ENCODE data around the gene RNF144A. TPM values are rescaled to one million over a fixed set of nuclear protein-coding genes. Genes with fewer than 3 reads are reported as not detected.

The RNF144A gene
- polyA plus RNA-seq, 3 donors, result 0.30 to 0.68 (median 0.48) TPM

- Histone ChIP-seq H3K4me3 (replicated peaks in 1 of 3; ENCODE audit: low read depth in 2 of 3, low read length in 3 of 3) (no peak overlapping the region), H3K4me1 (ENCODE audit: control insufficient read depth in 1 of 2, insufficient read depth in 2 of 2, low read length in 2 of 2) (peaks cover 34 to 38% of the 10 kb centered on the region in 2 donors), H3K4me2 (replicated peaks; ENCODE audit: extremely low read depth, low read length, poor library complexity, severe bottlenecking) (no peak overlapping the region), H3K79me2 (ENCODE audit: insufficient read depth, low read length) (no peaks in the 10 kb centered on the region), H3K27ac (ENCODE audit: low read depth in 1 of 2, low read length in 2 of 2) (no peak overlapping the region), H3K36me3 (replicated peaks in 1 of 2; ENCODE audit: control insufficient read depth in 1 of 2, insufficient read depth in 2 of 2, low read length in 2 of 2) (no peaks in the 10 kb centered on the region), H4K20me1 (ENCODE audit: insufficient read depth, low read length) (no peaks in the 10 kb centered on the region), H3K27me3 (ENCODE audit: control insufficient read depth in 2 of 2, insufficient read depth in 2 of 2, low read length in 2 of 2) (no peaks in the 10 kb centered on the region), H3K9me3 (replicated peaks in 1 of 2; ENCODE audit: control insufficient read depth in 1 of 2, insufficient read depth in 1 of 2, low read length in 2 of 2) (peaks cover 0 to 11% of the 10 kb centered on the region in 2 donors), H3K9ac (ENCODE audit: insufficient read depth, low read length, poor library complexity, severe bottlenecking) (no peak overlapping the region), H2AFZ (ENCODE audit: insufficient read depth, low read depth, low read length, poor library complexity, severe bottlenecking) (no peak overlapping the region)
- no peak for DNase-seq
- H3K4me1 Mint-ChIP-seq, result peaks cover 38% of the 10 kb centered on the region
- H3K27ac Mint-ChIP-seq, result peak overlapping the region in 3 of 7 donors; percentile 4 to 45 (median 6)
- peaks cover 0 to 4% (median 1%) of the 10 kb centered on the region in 3 donors for H3K27me3 Mint-ChIP-seq (ENCODE audit: low read depth in 3 of 3)
- H3K36me3 Mint-ChIP-seq, result peaks cover 7 to 16% of the 10 kb centered on the region in 2 donors
- peaks cover 8 to 23% (median 17%) of the 10 kb centered on the region in 7 donors for H3K9me3 Mint-ChIP-seq
- WGBS (ENCODE audit: insufficient coverage), result 94% methylated on average over 3 of the region's 3 CpGs
- no peak for TF ChIP-seq CTCF (IDR thresholded peaks at IDR 0.05)
- intact Hi-C loops (cut with micrococcal nuclease), result no loop called here
- H3K4me3 Mint-ChIP-seq, result no peak overlapping the region
Observed at GRCh38 chr2:7073901-7074300, 156.7 kb downstream of the RNF144A start.

- Histone ChIP-seq H3K4me1 (ENCODE audit: control insufficient read depth in 1 of 2, insufficient read depth in 2 of 2, low read length in 2 of 2) (peaks cover 32 to 34% of the 10 kb centered on the region in 2 donors), H3K27me3 (ENCODE audit: control insufficient read depth in 2 of 2, insufficient read depth in 2 of 2, low read length in 2 of 2) (no peaks in the 10 kb centered on the region), H4K20me1 (ENCODE audit: insufficient read depth, low read length) (no peaks in the 10 kb centered on the region), H3K9ac (ENCODE audit: insufficient read depth, low read length, poor library complexity, severe bottlenecking) (no peak overlapping the region), H3K4me2 (replicated peaks; ENCODE audit: extremely low read depth, low read length, poor library complexity, severe bottlenecking) (no peak overlapping the region), H3K4me3 (replicated peaks in 1 of 3; ENCODE audit: low read depth in 2 of 3, low read length in 3 of 3) (no peak overlapping the region), H3K36me3 (replicated peaks in 1 of 2; ENCODE audit: control insufficient read depth in 1 of 2, insufficient read depth in 2 of 2, low read length in 2 of 2) (no peaks in the 10 kb centered on the region), H2AFZ (ENCODE audit: insufficient read depth, low read depth, low read length, poor library complexity, severe bottlenecking) (no peak overlapping the region), H3K27ac (ENCODE audit: low read depth in 1 of 2, low read length in 2 of 2) (no peak overlapping the region), H3K9me3 (replicated peaks in 1 of 2; ENCODE audit: control insufficient read depth in 1 of 2, insufficient read depth in 1 of 2, low read length in 2 of 2) (peaks cover 0 to 11% of the 10 kb centered on the region in 2 donors), H3K79me2 (ENCODE audit: insufficient read depth, low read length) (no peaks in the 10 kb centered on the region)
- Mint-ChIP-seq H3K27ac (peak overlapping the region in 2 of 7 donors; percentile 16 to 26), H3K9me3 (peaks cover 8 to 21% (median 17%) of the 10 kb centered on the region in 7 donors), H3K27me3 (ENCODE audit: low read depth in 3 of 3) (peaks cover 0 to 4% (median 1%) of the 10 kb centered on the region in 3 donors), H3K4me3 (no peak overlapping the region), H3K4me1 (peaks cover 34% of the 10 kb centered on the region), H3K36me3 (peaks cover 7 to 14% of the 10 kb centered on the region in 2 donors)
- WGBS (ENCODE audit: insufficient coverage), result no CpG with 5 or more reads among the region's 1 CpG
- DNase-seq, result no peak
- no peak for TF ChIP-seq CTCF (IDR thresholded peaks at IDR 0.05)
- intact Hi-C loops (cut with micrococcal nuclease), result no loop called here
Observed at GRCh38 chr2:7075834-7076233, 158.6 kb downstream of the RNF144A start.

Data from CD14-positive monocyte (primary cell).